SK-N-SH treated with all-trans-retinoic acid at 6 μM for 48 hours (cell line): ENCODE results near the gene ARHGDIA.

Experiments
- ATAC-seq: fragments of 200-7000 bp; cut with Tn5 transposase; 3 replicates; pipeline ENCODE4 v1.9.1; 2020; ENCODE audit warnings: mild to moderate bottlenecking, moderate library complexity
- ARNTL ChIP-seq: fragments of 450-650 bp; formaldehyde crosslinking; IDR thresholded peaks from 2 replicates; pipeline ENCODE4 v1.5.0; 2020; ENCODE audit warnings: low read depth, mild to moderate bottlenecking, moderate library complexity, borderline replicate concordance
- BACH2 ChIP-seq: fragments of 250-450 bp; sonication (Bioruptor Pico); IDR thresholded peaks from 2 replicates; pipeline ENCODE4 v1.9.0; 2021; ENCODE audit warnings: mild to moderate bottlenecking, borderline replicate concordance
- CSDC2 ChIP-seq: fragments of 250-450 bp; sonication (Bioruptor Pico); IDR thresholded peaks from 2 replicates; pipeline ENCODE4 v1.5.0; 2020; ENCODE audit warnings: mild to moderate bottlenecking, moderate library complexity
- CSRNP3 ChIP-seq: fragments of 250-450 bp; sonication (Bioruptor Pico); IDR thresholded peaks from 2 replicates; pipeline ENCODE4 v1.5.1; 2021; ENCODE audit warnings: mild to moderate bottlenecking, moderate library complexity
- ESRRG ChIP-seq: fragments of 250-450 bp; sonication (Bioruptor Pico); IDR thresholded peaks from 2 replicates; pipeline ENCODE4 v1.6.1; 2021; ENCODE audit warnings: mild to moderate bottlenecking
- GLIS3 ChIP-seq: fragments of 250-450 bp; sonication (Bioruptor Pico); IDR thresholded peaks from 2 replicates; pipeline ENCODE4 v1.5.0; 2020; ENCODE audit warnings: mild to moderate bottlenecking, moderate library complexity
- OSR1 ChIP-seq: fragments of 250-450 bp; sonication (Bioruptor Pico); IDR thresholded peaks from 2 replicates; pipeline ENCODE4 v1.8.0; 2022; ENCODE audit warnings: moderate library complexity, mild to moderate bottlenecking, inconsistent platforms
- POU6F1 ChIP-seq: fragments of 250-450 bp; sonication (Bioruptor Pico); IDR thresholded peaks from 2 replicates; pipeline ENCODE4 v1.8.0; 2021; ENCODE audit warnings: low read depth, mild to moderate bottlenecking, moderate library complexity, borderline replicate concordance
- PPARA ChIP-seq: fragments of 250-450 bp; sonication (Bioruptor Pico); IDR thresholded peaks from 2 replicates; pipeline ENCODE4 v1.5.0; 2020; ENCODE audit warnings: mild to moderate bottlenecking, borderline replicate concordance
- RARB ChIP-seq: fragments of 250-450 bp; sonication (Bioruptor Pico); IDR thresholded peaks from 2 replicates; pipeline ENCODE4 v1.8.0; 2021; ENCODE audit warnings: mild to moderate bottlenecking, moderate library complexity
- SNAI2 ChIP-seq: fragments of 250-450 bp; sonication (Bioruptor Pico); IDR thresholded peaks from 2 replicates; pipeline ENCODE4 v1.5.0; 2020; ENCODE audit warnings: mild to moderate bottlenecking, moderate library complexity
- TCF4 ChIP-seq: fragments of 250-450 bp; sonication (Bioruptor Pico); IDR thresholded peaks from 2 replicates; pipeline ENCODE4 v1.8.0; 2021; ENCODE audit warnings: mild to moderate bottlenecking, moderate library complexity, borderline replicate concordance
- TOX ChIP-seq: fragments of 250-450 bp; sonication (Bioruptor Pico); IDR thresholded peaks from 2 replicates; pipeline ENCODE4 v1.8.0; 2021; ENCODE audit warnings: mild to moderate bottlenecking, moderate library complexity, borderline replicate concordance
- TSHZ2 ChIP-seq: fragments of 250-450 bp; sonication (Bioruptor Pico); IDR thresholded peaks from 2 replicates; pipeline ENCODE4 v1.5.0; 2020; ENCODE audit warnings: mild to moderate bottlenecking, moderate library complexity
- ZC3H10 ChIP-seq: fragments of 250-450 bp; sonication (Bioruptor Pico); IDR thresholded peaks from 2 replicates; pipeline ENCODE4 v1.5.1; 2021; ENCODE audit warnings: mild to moderate bottlenecking, moderate library complexity
- ZNF565 ChIP-seq: fragments of 450-650 bp; formaldehyde crosslinking; conservative IDR thresholded peaks from 2 replicates; pipeline ENCODE4 v1.5.0; 2020; ENCODE audit warnings: low read depth, mild to moderate bottlenecking, moderate library complexity
- ZNF70 ChIP-seq: fragments of 450-650 bp; formaldehyde crosslinking; IDR thresholded peaks from 2 replicates; pipeline ENCODE4 v1.5.0; 2020; ENCODE audit warnings: mild to moderate bottlenecking, moderate library complexity
- ZNF8 ChIP-seq: fragments of 450-650 bp; formaldehyde crosslinking; IDR thresholded peaks from 2 replicates; pipeline ENCODE4 v1.5.0; 2020; ENCODE audit warnings: mild to moderate bottlenecking, moderate library complexity

Gene ARHGDIA

GRCh38 chr17:81914103-81914850 is 43.1 kb upstream of the ARHGDIA start:
- no peak for ATAC-seq
- no peak for TF ChIP-seq RARB (CRISPR knock-in tag)
- no peak for TF ChIP-seq BACH2 (CRISPR knock-in tag)
- no peak for TF ChIP-seq ZNF70
- TF ChIP-seq POU6F1 (CRISPR knock-in tag), result no peak
- TF ChIP-seq CSDC2 (CRISPR knock-in tag), result no peak
- TF ChIP-seq ARNTL (CRISPR knock-in tag), result no peak
- TF ChIP-seq, all 23 proteins: peak for 0

- no peak for ATAC-seq
Observed at GRCh38 chr17:81913394-81914102, 42.4 kb upstream of the ARHGDIA start.

GRCh38 chr17:81912441-81913309 is 41.5 kb upstream of the ARHGDIA start:
- no peak for ATAC-seq
- TF ChIP-seq OSR1 (CRISPR knock-in tag) (no peak), PPARA (CRISPR knock-in tag) (no peak), ARNTL (CRISPR knock-in tag) (no peak), ZNF565 (CRISPR knock-in tag) (no peak), GLIS3 (CRISPR knock-in tag) (no peak), TSHZ2 (CRISPR knock-in tag) (no peak), TOX (no peak), ESRRG (CRISPR knock-in tag) (no peak), SNAI2 (CRISPR knock-in tag) (no peak)

More at GRCh38 chr17:81913394-81914102, 42.4 kb upstream of the ARHGDIA start:
- no peak for TF ChIP-seq ZNF565 (CRISPR knock-in tag)
- no peak for TF ChIP-seq TCF4
- TF ChIP-seq RARB (CRISPR knock-in tag), result no peak
- TF ChIP-seq ZC3H10 (CRISPR knock-in tag), result no peak
- TF ChIP-seq, all 23 proteins: peak for 0

GRCh38 chr17:81911969-81912368 is 40.8 kb upstream of the ARHGDIA start:
- TF ChIP-seq CSRNP3, result no peak
- no peak for TF ChIP-seq ARNTL (CRISPR knock-in tag)
- no peak for TF ChIP-seq GLIS3 (CRISPR knock-in tag)
- TF ChIP-seq ZC3H10 (CRISPR knock-in tag), result no peak
- TF ChIP-seq TSHZ2 (CRISPR knock-in tag), result no peak
- TF ChIP-seq PPARA (CRISPR knock-in tag), result no peak
- TF ChIP-seq ZNF565 (CRISPR knock-in tag), result no peak
- TF ChIP-seq ZNF8 (CRISPR knock-in tag), result no peak
- no peak for TF ChIP-seq TOX
- TF ChIP-seq, all 23 proteins: peak for 0
- ATAC-seq, result no peak; the same call in 2 of the 3 replicates
